Left kidney (tissue), 2 donors: ENCODE results near the gene ZMIZ1. TPM values are rescaled to one million over a fixed set of nuclear protein-coding genes. Genes with fewer than 3 reads are reported as not detected.

Experiments used
- DNase-seq: peaks from one replicate; pipeline ENCODE4 v3.0.0-alpha.2; 2013
- polyA plus RNA-seq: library from polyadenylated mRNA; unstranded; fragments of 120-200 nt; gene quantifications from one replicate; pipeline ENCODE4 v1.2.1, GENCODE V29; 2013; ENCODE audit not compliant: insufficient read length

The ZMIZ1 gene
- polyA plus RNA-seq, 1 donor: 70.2 TPM

DNA sequence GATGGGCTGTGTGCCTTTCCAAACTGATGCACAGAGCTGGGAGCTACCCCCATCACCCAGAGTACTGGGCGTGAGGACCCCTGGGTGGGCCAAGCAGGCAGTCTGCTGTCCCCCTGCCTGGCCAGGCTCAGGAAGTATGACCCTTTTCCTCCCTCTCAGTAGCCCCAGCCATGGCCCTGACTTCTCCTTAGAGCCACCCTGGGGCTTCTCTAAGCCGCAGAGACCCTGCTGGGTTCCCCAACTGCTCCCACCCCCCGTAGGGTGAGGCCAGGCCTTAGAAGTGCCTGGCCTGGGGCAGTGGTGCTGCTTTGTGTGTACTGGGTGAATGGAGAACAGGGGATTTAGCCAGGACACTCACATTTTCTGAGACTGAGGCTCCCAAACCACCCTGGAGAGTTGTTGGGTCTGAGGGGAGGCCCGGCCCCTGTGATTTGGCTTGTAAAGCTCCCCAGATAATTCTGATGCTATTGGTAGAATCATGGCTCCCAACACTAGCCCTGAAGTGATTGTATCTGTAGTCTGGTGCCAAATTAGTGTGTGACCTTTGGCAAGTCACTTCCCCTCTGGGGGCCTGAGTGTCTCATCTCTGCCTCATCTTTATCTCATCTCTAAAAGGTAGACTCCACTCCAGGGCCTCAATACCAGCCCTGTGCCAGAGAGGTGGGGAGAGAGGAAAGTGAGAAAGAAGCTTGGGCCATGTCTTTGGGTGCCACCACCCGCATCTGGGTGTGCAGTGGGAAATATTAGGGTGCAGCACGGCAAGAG lies 178.8 kb downstream of the ZMIZ1 start:
- no peak for DNase-seq

DNA sequence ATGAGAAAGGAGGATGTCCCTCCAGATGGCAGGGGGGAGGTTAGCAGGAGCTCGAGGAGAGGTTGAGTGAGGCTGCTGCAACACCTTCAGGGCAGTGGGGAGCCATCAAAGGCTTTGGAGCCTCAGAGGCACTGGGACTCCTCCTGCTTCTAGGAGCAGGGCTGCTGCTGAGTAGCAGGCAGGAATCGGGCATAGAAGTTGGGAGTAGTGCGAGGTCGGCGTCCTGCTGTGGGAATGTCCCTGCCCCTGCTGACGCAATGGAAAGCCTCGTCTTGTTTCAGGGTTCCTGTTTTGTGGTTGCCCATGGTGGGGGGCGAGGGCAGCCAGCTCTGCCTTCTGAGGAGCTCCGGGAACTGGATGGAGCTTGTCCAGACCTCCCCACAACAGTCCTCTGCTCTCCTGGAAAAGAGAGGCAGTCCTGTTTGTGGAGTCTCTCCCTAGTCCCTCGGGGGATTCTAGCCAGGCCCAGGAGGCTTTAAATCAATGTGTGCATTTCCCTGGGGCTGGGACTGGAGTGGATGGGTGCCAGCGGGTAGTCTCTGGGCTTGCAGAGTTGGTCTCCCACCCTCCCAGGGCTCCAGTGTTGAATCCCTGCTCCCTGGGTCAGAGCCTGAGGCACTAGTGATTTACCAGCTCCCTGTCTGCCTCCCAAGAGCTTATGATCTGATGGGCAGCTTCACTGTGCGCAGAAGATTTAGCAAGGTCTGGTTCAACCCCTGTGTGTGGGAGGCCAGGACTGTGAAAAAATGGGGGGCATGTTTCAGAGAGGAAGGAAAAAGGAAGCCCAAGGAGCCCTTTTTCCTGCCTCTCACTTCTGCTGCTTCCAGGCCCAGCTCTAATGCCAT lies 179.8 kb downstream of the ZMIZ1 start:
- no peak for DNase-seq

DNA sequence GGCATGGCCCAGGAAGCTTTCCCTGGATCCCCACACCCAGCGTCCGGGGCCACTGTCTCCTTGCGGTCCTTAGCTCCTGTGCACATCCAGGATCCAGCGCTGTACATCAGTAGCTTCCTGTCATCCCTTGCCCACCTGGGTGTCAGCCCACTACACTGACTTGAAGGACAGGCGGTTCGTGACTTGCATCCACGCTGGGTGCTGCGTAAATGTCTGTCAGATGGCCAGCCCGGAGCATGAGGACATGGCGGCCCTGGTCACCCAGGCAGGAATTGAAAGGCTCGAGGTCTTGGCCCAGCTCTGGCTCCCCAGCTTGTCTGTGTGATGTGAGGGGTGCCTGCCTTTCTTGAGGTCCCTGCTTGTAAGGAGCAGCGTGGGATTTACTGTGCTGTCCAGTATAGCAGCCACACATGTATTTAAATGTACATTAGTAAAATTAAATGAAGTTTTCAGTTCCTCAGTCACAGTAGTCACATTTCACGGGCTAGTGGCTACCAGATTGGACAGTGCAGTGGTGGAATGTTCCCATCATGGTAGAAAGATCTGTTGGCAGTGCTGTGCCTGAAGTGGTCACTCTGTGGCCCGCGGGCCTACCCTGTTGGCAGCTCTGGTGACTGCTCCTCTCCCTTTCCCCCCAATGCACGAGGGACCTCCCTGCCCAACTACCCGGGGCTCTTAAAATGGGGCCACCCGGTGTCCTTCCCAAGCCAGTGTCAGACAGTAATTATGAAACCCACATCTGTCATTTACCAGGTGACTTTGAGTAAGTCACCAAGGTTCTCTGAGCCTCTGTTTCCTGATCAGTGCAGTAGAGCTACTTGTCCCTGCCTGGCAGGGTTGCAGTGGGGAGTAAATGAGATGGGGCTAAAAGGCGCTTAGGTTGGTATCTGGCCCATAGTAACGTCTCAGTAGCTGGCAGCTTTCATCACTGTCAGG lies 180.7 kb downstream of the ZMIZ1 start:
- no peak for DNase-seq

DNA sequence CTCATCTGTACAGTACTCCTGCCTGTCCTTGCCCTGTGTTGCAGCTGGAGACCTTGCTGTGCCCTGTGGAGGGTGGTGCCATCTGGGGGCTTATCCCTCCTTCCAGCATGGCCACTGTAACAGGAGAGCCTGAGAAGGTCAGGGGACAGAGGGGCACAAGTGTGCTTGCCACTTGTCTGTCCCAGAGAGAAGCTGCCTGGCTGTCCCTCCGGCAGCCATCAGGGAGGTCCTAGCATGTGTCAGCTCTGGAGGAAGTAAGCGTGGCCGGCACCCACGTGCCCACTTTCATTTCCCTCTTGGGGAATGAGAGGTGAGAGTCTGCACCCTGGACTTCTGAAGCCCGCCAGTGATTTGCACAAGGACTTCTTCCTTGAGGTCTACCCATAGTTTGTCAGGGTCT lies 181.5 kb downstream of the ZMIZ1 start:
- no peak for DNase-seq

DNA sequence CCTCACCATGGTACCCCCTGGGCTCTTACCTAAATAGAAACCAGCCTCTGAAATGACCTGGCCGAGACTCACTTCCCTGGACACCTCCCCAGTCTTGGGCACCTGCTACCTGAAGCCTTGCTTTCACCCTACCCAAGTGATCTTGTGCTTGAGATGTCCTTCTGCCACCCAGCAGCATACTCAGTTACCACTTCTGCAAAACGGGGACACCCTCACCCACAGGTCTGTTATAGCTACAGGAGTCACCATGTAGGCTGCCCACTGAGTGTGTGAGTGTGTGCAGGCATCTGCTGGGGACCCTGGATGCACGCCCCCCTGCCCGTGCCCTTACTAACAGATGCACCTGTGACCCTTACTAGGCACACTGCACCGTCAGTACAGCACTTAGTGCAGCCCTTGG lies 183.7 kb downstream of the ZMIZ1 start:
- DNase-seq: no peak

DNA sequence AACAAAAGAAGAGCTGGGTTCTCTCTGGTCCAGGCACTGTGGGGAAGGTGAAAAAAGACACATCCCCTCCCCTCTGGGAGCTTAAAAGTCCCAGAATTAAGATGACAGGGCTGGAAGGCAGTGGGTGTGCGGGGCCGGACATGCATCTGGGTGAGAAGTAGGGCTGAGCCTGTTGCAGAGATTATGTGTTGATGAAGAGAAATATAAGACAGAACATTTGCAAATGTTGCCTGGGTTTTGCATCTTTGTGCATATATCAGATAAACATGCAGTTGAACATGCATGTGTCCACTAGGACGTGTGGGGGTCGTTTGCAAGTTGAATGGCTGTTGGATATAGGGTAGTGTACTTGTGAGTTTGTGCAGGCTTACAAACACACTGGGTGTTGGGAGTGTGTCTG lies 184.2 kb downstream of the ZMIZ1 start:
- no peak for DNase-seq

DNA sequence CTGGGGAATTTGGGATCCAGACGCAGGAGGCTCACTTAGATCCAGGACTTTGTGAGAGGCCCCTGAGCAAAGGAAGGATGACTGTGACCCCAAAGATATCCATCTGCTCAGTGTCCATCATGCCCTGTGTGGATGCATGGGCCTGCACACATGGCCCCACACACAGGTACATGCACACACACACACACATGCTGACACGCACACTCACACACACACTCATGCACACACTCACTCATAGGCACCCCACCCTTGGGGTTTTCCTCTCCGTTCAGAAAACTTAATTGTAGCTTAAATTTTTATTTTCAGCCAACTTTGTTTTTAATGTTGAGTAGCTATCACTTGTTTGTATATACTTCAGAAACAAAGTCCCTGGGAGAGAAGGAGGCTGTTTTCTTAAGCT lies 184.9 kb downstream of the ZMIZ1 start:
- no peak for DNase-seq

DNA sequence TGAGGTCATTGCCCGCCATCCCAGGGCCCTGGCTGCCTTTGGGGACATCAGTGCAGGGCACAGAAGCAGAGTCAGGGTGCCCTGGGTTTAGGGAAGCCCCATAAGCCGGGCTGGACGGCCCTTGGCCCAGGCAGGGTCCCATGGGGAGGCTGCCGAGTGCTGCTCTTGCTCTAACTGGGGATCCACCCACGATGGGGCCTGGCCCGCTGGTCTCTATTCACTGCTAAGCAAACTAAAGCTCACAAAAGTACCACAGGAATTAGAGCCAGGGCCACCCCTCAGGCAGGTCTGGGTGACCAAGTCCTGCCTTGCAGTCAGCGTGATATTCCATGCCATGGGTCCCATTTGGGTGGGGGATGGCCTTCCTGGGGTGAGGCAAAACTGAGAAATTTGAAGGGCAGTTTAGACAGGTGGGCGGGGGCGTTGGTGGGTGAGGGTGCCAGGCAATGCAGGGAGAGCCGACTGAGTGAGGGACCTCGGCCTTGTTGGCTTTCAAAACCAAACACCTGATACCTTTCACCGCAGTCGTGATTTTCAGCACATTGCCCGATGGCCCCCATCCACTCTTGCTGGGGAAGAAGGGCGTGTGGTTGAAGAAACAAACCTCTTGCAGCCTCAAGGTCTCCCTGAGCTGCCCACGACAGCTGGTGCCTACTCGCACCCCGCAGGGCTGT lies 185.7 kb downstream of the ZMIZ1 start:
- DNase-seq: no peak

DNA sequence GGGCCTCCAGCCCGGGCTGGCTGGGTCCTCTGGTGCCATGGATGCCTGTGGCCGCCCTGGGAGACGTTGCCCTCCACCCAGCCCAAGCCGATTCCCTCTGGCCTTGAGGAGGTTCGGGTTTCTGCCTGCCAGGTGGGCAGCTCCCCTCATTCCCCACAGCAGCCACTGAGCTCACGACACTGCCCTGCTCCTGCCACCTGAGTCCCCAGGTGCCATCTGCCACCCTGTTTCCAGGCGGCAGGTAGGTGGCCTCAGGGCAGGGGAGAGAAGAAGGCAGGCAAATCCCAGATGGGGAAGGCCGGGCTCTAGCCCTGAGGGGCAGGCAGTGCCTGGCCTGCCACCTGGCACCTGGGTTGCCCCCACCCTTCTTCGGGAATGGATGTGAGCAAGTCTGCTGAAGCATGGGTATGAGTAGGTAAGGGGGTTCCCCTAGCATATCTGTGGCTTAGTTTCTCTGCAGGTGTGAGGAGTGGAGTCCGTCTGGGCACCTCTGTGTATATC lies 186.3 kb downstream of the ZMIZ1 start:
- DNase-seq: no peak

DNA sequence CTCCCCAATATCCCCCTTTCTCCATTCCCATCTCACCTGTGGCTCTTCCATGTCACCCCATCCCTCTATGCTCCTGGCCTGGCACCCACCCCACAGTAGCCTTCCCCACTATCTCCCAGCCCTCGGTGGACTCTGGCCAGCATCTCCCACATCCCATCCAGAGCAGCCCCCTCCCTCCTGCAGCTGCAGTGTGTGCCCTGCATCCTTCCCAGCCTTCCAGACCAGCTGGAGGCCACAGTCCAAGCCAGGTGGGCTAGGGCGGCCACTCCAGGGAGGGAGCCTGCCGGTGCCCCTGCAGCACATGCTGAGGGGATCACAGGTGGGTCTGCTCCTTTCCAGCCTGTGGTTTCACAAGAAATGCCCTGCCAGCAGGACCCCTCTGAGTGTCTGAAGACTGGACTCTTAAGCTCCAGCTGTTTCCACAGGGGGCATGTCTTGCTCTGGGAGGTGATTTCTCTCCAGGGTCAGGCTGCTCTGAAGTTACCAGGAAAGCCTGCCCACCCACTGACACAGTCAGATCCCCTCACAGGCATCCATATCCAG lies 187.6 kb downstream of the ZMIZ1 start:
- no peak for DNase-seq

DNA sequence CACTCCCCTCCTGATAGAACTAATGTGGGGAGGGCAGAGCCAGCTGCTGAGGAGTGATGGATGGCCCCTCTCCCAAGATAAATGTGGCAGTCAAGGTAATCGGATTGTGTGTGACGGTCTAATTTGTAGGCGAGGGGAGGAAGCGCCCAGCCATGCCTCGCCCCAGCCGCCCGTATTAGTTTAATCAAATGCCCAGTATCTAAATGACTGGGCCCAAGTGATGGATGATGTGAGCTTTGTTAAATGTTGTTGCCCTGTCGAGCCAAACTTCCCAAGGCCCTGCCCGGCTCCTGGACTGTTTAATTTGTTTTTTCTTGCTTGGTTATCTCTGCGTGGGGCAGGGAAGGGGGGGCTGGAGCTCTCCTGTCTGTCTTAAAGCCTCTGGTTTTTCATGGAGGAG lies 190.1 kb downstream of the ZMIZ1 start:
- no peak for DNase-seq

DNA sequence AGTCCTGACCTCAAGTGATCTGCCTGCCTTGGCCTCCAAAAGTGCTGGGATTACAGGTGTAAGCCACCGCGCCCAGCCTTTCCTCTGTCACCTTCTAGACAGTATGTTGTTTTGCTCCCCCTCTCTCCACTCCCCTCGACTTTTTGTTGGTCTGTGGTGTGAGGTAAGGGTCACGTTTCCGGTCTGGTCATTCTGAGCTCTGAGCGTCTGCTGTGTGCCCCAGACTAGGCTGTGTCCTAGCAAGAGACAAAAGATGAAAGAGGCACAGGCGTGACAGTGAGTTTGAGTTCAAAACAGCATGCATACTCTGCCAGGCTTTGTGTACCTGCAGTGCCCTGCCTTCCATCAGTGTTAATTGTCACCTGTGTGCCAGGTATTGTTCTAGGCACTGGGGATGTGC lies 191.1 kb downstream of the ZMIZ1 start:
- DNase-seq: no peak

DNA sequence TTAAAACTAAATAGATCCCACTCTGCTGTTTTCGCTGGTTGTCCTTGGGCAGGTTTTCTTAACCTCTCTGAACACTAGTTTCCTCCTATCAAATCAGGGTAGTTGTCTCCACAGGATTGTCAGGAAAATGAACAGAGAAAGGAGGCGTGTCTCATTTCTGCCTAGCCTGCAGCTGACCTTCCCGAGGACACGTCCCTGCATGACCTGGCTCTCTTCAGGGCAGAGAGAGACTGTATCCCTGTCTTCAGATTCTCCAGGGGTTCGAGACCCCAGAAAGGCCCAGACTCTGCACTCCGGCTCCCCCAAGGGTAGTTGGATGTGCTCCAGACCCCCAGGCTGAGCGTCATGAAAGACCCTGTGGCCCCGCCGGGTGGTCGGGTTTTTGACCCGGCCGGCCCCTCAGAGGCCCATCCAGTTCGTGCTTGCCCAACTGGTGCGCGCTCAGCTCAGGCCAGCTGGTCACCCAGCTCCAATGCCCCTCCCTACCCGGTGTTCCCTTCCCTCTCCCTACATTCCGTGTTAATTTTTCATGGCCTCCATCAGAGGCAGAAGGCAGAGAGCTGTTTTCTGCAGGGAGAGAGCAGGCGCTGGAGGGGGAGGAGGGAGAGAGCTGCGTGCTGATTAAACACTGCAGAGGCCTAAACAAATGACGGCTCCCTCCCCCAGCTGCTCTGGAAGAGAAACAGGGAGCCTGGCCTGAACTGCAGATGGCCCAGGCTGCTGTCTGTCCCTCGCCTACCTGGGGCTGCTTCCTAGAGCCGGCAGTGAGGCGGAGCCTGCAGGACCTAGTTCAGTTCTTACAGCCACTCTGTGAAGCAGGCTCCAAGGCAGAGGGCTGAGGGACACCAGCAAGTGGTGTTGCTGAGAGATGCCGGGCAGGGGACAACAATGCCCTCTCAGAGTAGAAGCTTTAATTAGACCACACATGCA lies 192.3 kb downstream of the ZMIZ1 start:
- no peak for DNase-seq

DNA sequence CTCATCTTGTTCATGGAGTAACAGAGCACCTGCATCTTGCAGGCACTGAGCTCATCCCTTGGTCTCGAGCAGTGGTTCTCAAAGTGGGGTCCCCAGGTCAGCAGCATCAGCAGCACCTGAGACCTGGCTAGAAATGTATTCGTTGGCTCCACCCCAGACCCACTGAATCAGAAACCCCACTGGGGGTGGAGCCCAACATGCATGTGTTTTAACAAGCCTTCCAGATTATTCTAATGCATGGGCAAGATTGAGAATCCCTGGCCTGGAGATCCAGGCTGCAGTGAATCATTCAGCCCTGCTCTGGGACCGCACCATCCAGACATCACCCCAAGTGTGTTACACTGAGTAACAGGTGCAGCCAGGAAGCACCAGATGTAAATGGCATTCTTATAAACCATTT lies 193.4 kb downstream of the ZMIZ1 start:
- no peak for DNase-seq

DNA sequence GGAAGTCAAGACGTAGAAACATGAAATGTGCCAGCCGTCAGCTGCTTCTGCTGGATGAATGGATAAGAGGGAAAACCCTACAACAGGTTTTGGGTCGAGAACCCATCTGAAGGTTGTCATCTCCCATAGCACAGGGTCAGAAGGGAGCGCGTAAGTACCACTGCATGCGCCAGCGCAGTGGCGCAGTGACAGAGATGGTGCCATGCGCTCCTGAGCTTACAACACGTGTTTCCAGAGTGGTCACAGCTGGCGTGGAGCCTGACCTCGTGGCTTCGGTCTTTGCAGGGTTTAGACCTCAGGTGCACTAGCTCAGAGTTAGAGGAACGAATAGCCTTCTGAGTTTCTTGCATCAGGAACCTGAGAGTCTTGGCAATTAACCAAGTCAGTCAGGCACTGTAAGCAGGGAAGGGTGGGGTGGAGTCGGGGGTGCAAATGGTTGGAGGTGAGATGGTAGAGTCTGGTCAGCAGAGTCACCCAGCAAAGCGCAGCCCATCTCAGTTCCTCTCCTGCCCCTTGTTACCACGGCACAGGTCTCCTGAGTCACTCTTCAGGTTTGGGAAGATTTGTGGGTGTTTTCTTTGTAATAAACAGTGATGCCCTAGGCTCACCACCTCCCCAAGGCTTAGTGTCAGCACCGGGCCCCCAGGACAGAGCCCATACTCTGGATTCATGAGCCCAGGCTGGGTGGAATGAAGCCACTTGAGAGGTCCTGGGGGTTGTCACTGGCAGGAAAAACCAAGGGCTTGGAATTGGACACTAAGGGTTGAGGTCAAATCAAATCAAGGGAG lies 194.4 kb downstream of the ZMIZ1 start:
- DNase-seq: no peak

DNA sequence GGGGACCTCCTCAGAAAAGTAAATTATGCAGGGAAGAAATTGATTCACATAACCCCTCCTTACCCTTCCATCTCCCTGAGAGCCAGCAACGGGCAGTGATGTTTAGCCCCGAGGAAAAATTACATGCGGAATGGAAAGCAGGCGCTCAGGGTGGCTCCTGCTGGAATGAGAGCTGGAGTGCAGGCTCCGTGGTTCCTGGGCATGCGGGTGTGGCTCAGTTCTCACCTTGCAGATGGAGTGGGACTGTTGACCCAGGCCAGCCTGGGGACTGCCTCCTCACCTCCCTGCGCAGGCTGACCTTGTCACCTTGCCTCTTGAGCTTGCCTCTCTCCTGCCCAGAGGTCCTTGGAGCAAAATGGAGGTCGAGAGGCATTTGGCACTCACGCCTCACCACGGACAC lies 195.2 kb downstream of the ZMIZ1 start:
- DNase-seq: no peak

DNA sequence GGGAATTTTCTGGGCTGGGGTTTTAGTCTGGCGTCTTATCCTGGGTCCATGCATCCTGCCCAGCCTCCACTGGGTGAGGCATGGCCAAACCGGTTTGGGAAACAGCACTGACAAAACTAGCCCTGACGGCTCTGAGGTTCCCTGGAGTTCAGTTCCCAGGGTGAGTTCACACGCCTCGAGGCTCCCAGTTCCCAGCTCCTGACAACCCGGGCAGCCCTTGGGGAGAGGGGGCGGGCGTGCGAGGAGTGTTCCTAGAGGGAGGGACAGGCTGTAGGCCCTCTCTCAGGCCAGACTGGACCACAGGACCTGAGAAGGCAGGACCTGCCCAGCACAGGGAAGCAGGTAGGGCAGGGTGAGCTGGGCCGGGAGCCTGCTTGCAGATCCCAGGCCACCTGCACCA lies 196.2 kb downstream of the ZMIZ1 start:
- DNase-seq: no peak

DNA sequence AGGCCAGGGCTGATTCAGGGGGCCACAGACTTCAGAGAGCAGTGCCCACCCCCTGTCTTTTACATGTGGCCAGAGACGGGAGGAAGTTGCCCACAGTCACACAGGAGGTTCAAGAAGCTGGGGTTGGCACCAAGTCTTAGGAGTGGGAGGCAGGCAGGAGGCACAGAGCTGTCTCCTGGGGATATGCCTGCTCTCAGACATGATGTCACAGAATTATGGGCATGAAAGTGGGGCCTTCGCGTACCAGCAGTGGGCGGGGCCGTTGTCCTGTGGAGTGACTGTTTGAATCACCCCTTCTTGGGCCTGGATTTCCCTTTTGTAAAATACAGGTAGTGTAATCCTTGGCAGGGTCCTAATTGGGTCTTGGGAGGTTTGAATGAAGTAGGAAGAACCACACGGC lies 197.3 kb downstream of the ZMIZ1 start:
- no peak for DNase-seq

DNA sequence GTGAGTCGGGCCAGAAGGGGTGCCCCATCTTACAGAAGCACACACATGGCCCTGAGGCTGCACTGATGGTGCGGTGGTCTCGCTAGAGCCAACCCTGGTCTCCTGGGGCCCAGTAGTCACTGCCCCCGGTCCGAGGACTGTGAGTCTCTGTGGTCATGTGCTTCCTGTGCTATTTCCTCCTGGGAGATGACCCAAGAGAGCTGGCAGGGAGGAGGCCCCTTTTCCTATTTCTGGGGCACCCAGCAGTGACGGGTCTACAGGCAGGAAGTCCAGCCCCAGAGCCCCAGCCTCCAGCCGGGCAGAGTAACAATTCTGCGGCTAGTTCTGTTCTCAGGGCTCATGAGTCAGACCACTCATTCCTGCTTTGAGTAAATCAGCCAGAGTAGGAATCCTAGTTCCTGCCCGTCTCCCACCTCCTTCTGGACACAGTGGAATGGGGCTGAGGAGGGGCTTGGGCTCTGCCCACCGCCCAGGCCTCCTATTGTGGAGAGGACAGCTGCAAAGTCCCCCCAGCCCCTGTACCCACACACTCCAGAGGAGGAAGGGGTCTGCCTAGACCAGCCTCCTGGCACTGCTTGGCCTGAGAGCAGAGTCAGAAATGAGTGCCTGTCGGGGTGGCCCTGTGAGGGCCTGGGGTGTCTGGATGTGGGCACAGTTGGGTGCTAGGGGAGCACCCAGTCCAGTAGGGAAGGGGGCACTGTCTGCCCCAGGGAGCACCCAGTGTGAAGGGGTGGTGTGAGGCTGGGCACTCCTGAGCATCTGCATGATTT lies 198.0 kb downstream of the ZMIZ1 start:
- no peak for DNase-seq
